Activated CD4-positive, alpha-beta T cell treated with anti-CD3 and anti-CD28 coated beads, Interleukin-10, Interleukin-2, amounts not matched to agents 100 ng/mL and 50 ng/mL, durations not matched to agents 16 hours and 8 hours (primary cell): ENCODE measurements around the gene TM4SF4.

Experiments used
- DNase-seq: peaks from one replicate; pipeline ENCODE4 v3.0.0-alpha.2; 2020

Gene TM4SF4

GRCh38 chr3:149487598-149488197 lies 13.2 kb downstream of the TM4SF4 start:
- DNase-seq = peak; percentile 43

GRCh38 chr3:149489060-149489690 lies 14.7 kb downstream of the TM4SF4 start:
- peak; percentile 7 for DNase-seq

- no peak for DNase-seq
Measured at GRCh38 chr3:149490260-149490971, 15.9 kb downstream of the TM4SF4 start.

GRCh38 chr3:149493315-149494021 lies 19.0 kb downstream of the TM4SF4 start:
- DNase-seq = no peak

GRCh38 chr3:149494022-149494758 lies 19.7 kb downstream of the TM4SF4 start:
- peak; percentile 58 for DNase-seq

GRCh38 chr3:149494759-149495580 lies 20.5 kb downstream of the TM4SF4 start:
- DNase-seq = peak; percentile 10

GRCh38 chr3:149495581-149496125 lies 21.2 kb downstream of the TM4SF4 start:
- DNase-seq = no peak

- no peak for DNase-seq
Measured at GRCh38 chr3:149496891-149497290, 22.4 kb downstream of the TM4SF4 start.

GRCh38 chr3:149497966-149498670 lies 23.6 kb downstream of the TM4SF4 start:
- no peak for DNase-seq

- DNase-seq = no peak
Measured at GRCh38 chr3:149501524-149501923, 27.0 kb downstream of the TM4SF4 start.

- no peak for DNase-seq
Measured at GRCh38 chr3:149502438-149502837, 27.9 kb downstream of the TM4SF4 start.

GRCh38 chr3:149506540-149506939 lies 32.0 kb downstream of the TM4SF4 start:
- DNase-seq = no peak

- no peak for DNase-seq
Measured at GRCh38 chr3:149506965-149507364, 32.5 kb downstream of the TM4SF4 start.

GRCh38 chr3:149507491-149508324 lies 33.2 kb downstream of the TM4SF4 start:
- peak; percentile 54 for DNase-seq

- DNase-seq = no peak
Measured at GRCh38 chr3:149509526-149509925, 35.0 kb downstream of the TM4SF4 start.

GRCh38 chr3:149510480-149510879 lies 36.0 kb downstream of the TM4SF4 start:
- no peak for DNase-seq

GRCh38 chr3:149511040-149511626 lies 36.6 kb downstream of the TM4SF4 start:
- DNase-seq = no peak

- peak; percentile 55 for DNase-seq
Measured at GRCh38 chr3:149512073-149512782, 37.7 kb downstream of the TM4SF4 start.

- DNase-seq = no peak
Measured at GRCh38 chr3:149514471-149514870, 40.0 kb downstream of the TM4SF4 start.
